K562 (cell line): ENCODE results near the gene FBXW7. TPM values are rescaled to one million over a fixed set of nuclear protein-coding genes. Genes with fewer than 3 reads are reported as not detected.
A peak's percentile ranks its signal among the peaks of the same experiment; 100 is the strongest.

Experiments
- CBX1 ChIP-seq: sonication (generic); IDR thresholded peaks from 2 replicates; pipeline ENCODE4 v1.6.1; 2016; ENCODE audit warnings: antibody characterized with exemption, low read depth, mild to moderate bottlenecking
- CHD2 ChIP-seq: IDR thresholded peaks from 2 replicates; pipeline ENCODE4 v1.6.1; 2011; ENCODE audit warnings: low read depth, low read length
- MYC ChIP-seq, 2 experiments: fragments of 250-450 bp in 1 of 2; sonication (Bioruptor Pico) in 1 of 2; IDR thresholded peaks; 2 replicates each; pipeline versions ENCODE4 v1.5.1 to v1.6.1; 2012 to 2021; ENCODE audit warnings: low read depth in 2 of 2, borderline replicate concordance in 1 of 2, improper control_type of control experiment in 1 of 2, low read length in 1 of 2, mild to moderate bottlenecking in 1 of 2, moderate library complexity in 1 of 2
- NR4A1 ChIP-seq, 2 experiments: fragments of 250-450 bp in 1 of 2; fragments of 450-650 bp in 1 of 2; sonication (Bioruptor Pico) in 1 of 2; IDR thresholded peaks; 2 replicates each; pipeline versions ENCODE4 v1.4.0 to v1.6.1; 2016 to 2020; ENCODE audit warnings: mild to moderate bottlenecking in 2 of 2, missing compliant biosample characterization in 1 of 2, missing genetic modification characterization in 1 of 2, moderate library complexity in 1 of 2
- RBM14 ChIP-seq: fragments of 200-400 bp; formaldehyde crosslinking; IDR thresholded peaks from 2 replicates; pipeline ENCODE4 v1.6.1; 2018; ENCODE audit warnings: low read depth, mild to moderate bottlenecking, low read length, moderate library complexity, borderline replicate concordance; ENCODE audit not compliant: insufficient read depth
- RHOXF2B ChIP-seq: fragments of 250-450 bp; sonication (Bioruptor Pico); conservative IDR thresholded peaks from 2 replicates; pipeline ENCODE4 v1.5.1; 2021
- TAL1 ChIP-seq: fragments of 450-650 bp; IDR thresholded peaks from 2 replicates; pipeline ENCODE4 v1.6.1; 2016; ENCODE audit warnings: mild to moderate bottlenecking
- TCFL5 ChIP-seq: fragments of 250-450 bp; sonication (Bioruptor Pico); conservative IDR thresholded peaks from 2 replicates; pipeline ENCODE4 v1.6.1; 2021; ENCODE audit warnings: mild to moderate bottlenecking, moderate library complexity, matching md5 sums
- ZNF184 ChIP-seq: sonication (generic); formaldehyde crosslinking; IDR thresholded peaks from 2 replicates; pipeline ENCODE4 v1.5.0; 2020; ENCODE audit warnings: missing genetic modification reagents
- ZNF24 ChIP-seq: fragments of 450-650 bp; IDR thresholded peaks from 2 replicates; pipeline ENCODE4 v1.6.1; 2016
- ZNF263 ChIP-seq: sonication (generic); formaldehyde crosslinking; IDR thresholded peaks from 2 replicates; pipeline ENCODE4 v1.8.0; 2022; ENCODE audit warnings: mild to moderate bottlenecking, missing genetic modification reagents, borderline replicate concordance
- ZNF696 ChIP-seq: fragments of 250-450 bp; sonication (Bioruptor Pico); conservative IDR thresholded peaks from 2 replicates; pipeline ENCODE4 v1.4.0; 2020; ENCODE audit warnings: mild to moderate bottlenecking, moderate library complexity
- ZNF707 ChIP-seq: fragments of 250-450 bp; sonication (Bioruptor Pico); conservative IDR thresholded peaks from 2 replicates; pipeline ENCODE4 v1.8.0; 2022; ENCODE audit warnings: inconsistent platforms, mild to moderate bottlenecking, moderate library complexity
- polyA plus RNA-seq, 8 experiments: library from polyadenylated mRNA; depleted of rRNA in 4 of 8; stranded (reverse) in 5 of 8; unstranded in 3 of 8; fragments of >200 nt; fragmentation: Nextera tagmentation in 2 of 8; fragmentation: Illumina TruSeq in 1 of 8; extraction: Ambion mirVana in 2 of 8; extraction: Trizol in 1 of 8; gene quantifications; 2 replicates each; pipeline versions ENCODE4 v1.2.1 to v1.2.3, GENCODE V29; 2011 to 2014; ENCODE audit warnings: inconsistent platforms in 1 of 8, missing spikeins in 1 of 8
- total RNA-seq, 7 experiments: library from RNA; depleted of rRNA in 6 of 7; stranded (reverse); fragments of >200 nt in 6 of 7; fragmentation: Illumina TruSeq in 2 of 7; extraction: Trizol in 2 of 7; gene quantifications; 2 replicates each; pipeline versions ENCODE4 v1.2.1 to v1.2.3, GENCODE V29; 2011 to 2021; ENCODE audit warnings: low replicate concordance in 1 of 7
- TF ChIP-seq, protein P1 (sequence below): IDR thresholded peaks from 3 replicates; pipeline ENCODE4 v1.6.1; 2011; ENCODE audit warnings: borderline replicate concordance, mild to moderate bottlenecking, moderate library complexity; ENCODE audit not compliant: insufficient read length; ENCODE audit errors: extremely low read depth
- TF ChIP-seq, protein P2 (sequence below): fragments of 200-800 bp; sonication (Bioruptor generic); IDR thresholded peaks from 2 replicates; pipeline ENCODE4 v1.6.1; 2017; ENCODE audit warnings: missing genetic modification characterization, missing compliant biosample characterization
- TF ChIP-seq, protein P3 (sequence below), 2 experiments: fragments of 450-650 bp; IDR thresholded peaks; 2 replicates each; pipeline ENCODE4 v1.6.1; 2016
- TF ChIP-seq, protein P4 (sequence below): fragments of 450-650 bp; formaldehyde crosslinking; IDR thresholded peaks from 2 replicates; pipeline ENCODE4 v1.4.0; 2022; ENCODE audit warnings: mild to moderate bottlenecking, moderate library complexity
- TF ChIP-seq, protein P5 (sequence below): sonication (generic); formaldehyde crosslinking; IDR thresholded peaks from 2 replicates; pipeline ENCODE4 v1.9.0; 2022; ENCODE audit warnings: mild to moderate bottlenecking, missing genetic modification reagents

Gene FBXW7
- total and polyA plus RNA-seq, 9 of the 15 experiments (the other 6 are each of a cell fraction or from before 2014, with no cell fraction given) = 6.8 to 44.2 (median 16.4) TPM

DNA sequence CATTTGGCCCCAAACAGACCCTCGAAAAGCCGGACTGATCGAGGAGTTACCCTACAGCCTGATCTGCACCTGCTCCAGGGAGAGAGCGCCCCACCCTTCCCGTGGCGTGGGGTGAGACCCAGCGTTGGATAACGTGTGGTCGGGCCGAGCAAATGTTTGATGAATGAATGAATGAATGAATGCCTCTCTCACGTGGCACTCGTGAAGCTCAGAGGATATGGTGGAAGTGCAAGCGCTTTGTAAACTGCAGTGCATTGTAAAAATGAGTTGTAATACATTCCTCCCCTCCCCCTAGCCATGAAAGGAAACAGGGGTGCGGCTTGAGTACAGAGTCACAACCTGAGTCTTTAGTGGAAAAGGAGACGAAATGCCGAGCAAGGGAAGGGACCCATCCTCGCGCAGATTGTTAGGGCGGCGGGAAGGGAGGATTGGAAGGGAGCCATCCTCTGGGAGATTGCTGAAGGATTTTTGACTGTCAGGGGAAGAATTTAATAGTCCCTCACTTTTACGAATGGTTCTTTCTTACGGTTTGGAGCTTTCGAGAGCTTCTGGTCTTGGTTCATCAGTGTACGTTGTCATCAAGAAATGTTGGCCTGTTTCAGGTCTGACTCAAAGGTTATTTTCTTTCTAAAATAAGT is 772 bp upstream of the FBXW7 start (continued):
- TF ChIP-seq, protein P1, sequence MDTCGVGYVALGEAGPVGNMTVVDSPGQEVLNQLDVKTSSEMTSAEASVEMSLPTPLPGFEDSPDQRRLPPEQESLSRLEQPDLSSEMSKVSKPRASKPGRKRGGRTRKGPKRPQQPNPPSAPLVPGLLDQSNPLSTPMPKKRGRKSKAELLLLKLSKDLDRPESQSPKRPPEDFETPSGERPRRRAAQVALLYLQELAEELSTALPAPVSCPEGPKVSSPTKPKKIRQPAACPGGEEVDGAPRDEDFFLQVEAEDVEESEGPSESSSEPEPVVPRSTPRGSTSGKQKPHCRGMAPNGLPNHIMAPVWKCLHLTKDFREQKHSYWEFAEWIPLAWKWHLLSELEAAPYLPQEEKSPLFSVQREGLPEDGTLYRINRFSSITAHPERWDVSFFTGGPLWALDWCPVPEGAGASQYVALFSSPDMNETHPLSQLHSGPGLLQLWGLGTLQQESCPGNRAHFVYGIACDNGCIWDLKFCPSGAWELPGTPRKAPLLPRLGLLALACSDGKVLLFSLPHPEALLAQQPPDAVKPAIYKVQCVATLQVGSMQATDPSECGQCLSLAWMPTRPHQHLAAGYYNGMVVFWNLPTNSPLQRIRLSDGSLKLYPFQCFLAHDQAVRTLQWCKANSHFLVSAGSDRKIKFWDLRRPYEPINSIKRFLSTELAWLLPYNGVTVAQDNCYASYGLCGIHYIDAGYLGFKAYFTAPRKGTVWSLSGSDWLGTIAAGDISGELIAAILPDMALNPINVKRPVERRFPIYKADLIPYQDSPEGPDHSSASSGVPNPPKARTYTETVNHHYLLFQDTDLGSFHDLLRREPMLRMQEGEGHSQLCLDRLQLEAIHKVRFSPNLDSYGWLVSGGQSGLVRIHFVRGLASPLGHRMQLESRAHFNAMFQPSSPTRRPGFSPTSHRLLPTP = no peak
- TF ChIP-seq ZNF24 (peak; percentile 99), ZNF263 (CRISPR knock-in tag) (0 out of 2 replicates have a peak, but pooled peaks have one; percentile 11), CHD2 (no peak), RBM14 (no peak), TCFL5 (no peak), ZNF707 (CRISPR knock-in tag) (no peak), ZNF696 (no peak), ZNF184 (CRISPR knock-in tag) (no peak), NR4A1 (CRISPR knock-in tag; IDR thresholded peaks at IDR 0.05) (no peak), NR4A1 (tag; IDR thresholded peaks at IDR 0.05) (0 out of 2 replicates have a peak, but pooled peaks have one; percentile 19), TAL1 (no peak), CBX1 (no peak), RHOXF2B (CRISPR knock-in tag) (no peak), MYC (IDR thresholded peaks at IDR 0.05; ENCODE audit: low read depth, low read length) (peak; percentile 53), MYC (CRISPR knock-in tag; IDR thresholded peaks at IDR 0.05; ENCODE audit: borderline replicate concordance, low read depth) (no peak)
- TF ChIP-seq, protein P2, sequence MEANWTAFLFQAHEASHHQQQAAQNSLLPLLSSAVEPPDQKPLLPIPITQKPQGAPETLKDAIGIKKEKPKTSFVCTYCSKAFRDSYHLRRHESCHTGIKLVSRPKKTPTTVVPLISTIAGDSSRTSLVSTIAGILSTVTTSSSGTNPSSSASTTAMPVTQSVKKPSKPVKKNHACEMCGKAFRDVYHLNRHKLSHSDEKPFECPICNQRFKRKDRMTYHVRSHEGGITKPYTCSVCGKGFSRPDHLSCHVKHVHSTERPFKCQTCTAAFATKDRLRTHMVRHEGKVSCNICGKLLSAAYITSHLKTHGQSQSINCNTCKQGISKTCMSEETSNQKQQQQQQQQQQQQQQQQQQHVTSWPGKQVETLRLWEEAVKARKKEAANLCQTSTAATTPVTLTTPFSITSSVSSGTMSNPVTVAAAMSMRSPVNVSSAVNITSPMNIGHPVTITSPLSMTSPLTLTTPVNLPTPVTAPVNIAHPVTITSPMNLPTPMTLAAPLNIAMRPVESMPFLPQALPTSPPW (CRISPR knock-in tag) = no peak
- TF ChIP-seq, protein P3, sequence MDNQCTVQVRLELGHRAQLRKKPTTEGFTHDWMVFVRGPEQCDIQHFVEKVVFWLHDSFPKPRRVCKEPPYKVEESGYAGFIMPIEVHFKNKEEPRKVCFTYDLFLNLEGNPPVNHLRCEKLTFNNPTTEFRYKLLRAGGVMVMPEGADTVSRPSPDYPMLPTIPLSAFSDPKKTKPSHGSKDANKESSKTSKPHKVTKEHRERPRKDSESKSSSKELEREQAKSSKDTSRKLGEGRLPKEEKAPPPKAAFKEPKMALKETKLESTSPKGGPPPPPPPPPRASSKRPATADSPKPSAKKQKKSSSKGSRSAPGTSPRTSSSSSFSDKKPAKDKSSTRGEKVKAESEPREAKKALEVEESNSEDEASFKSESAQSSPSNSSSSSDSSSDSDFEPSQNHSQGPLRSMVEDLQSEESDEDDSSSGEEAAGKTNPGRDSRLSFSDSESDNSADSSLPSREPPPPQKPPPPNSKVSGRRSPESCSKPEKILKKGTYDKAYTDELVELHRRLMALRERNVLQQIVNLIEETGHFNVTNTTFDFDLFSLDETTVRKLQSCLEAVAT (IDR thresholded peaks at IDR 0.05) = no peak
- TF ChIP-seq, protein P4, sequence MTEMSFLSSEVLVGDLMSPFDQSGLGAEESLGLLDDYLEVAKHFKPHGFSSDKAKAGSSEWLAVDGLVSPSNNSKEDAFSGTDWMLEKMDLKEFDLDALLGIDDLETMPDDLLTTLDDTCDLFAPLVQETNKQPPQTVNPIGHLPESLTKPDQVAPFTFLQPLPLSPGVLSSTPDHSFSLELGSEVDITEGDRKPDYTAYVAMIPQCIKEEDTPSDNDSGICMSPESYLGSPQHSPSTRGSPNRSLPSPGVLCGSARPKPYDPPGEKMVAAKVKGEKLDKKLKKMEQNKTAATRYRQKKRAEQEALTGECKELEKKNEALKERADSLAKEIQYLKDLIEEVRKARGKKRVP (CRISPR knock-in tag) = no peak
- TF ChIP-seq, protein P5, sequence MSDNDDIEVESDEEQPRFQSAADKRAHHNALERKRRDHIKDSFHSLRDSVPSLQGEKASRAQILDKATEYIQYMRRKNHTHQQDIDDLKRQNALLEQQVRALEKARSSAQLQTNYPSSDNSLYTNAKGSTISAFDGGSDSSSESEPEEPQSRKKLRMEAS (CRISPR knock-in tag) = peak; percentile 90
